ENCODE measurements around the gene TSPAN6. TPM values are rescaled to one million over a fixed set of nuclear protein-coding genes. Genes with fewer than 3 reads are reported as not detected.

The TSPAN6 gene
- total and polyA plus RNA-seq, 2 of the 13 experiments (the other 11 are each of a cell fraction or from before 2014, with no cell fraction given), result 78.9 to 133 TPM

- 0 out of 2 replicates have a peak, but pooled peaks have one; percentile 15 for TF ChIP-seq FOXP4 (CRISPR knock-in tag; IDR thresholded peaks at IDR 0.05)
- no peak for TF ChIP-seq ZNF17 (CRISPR knock-in tag; IDR thresholded peaks at IDR 0.05)
- TF ChIP-seq RXRB (CRISPR knock-in tag; IDR thresholded peaks at IDR 0.05; ENCODE audit: borderline replicate concordance), result 0 out of 2 replicates have a peak, but pooled peaks have one; percentile 13
- peak; percentile 85 for TF ChIP-seq HNF4A (CRISPR knock-in tag; IDR thresholded peaks at IDR 0.05)
- 0 out of 2 replicates have a peak, but pooled peaks have one; percentile 13 for TF ChIP-seq SALL1 (CRISPR knock-in tag; IDR thresholded peaks at IDR 0.05)
- no peak for TF ChIP-seq ZNF446 (CRISPR knock-in tag; IDR thresholded peaks at IDR 0.05)
- no peak for TF ChIP-seq ZNF766 (CRISPR knock-in tag; IDR thresholded peaks at IDR 0.05; ENCODE audit: borderline replicate concordance)
- no peak for TF ChIP-seq NBN (conservative IDR thresholded peaks at IDR 0.05)
- peak in 1 of 2 experiments; percentile 17; a peak in 1 of 4 replicates for TF ChIP-seq EP300 (IDR thresholded peaks at IDR 0.05; ENCODE audit: low read depth in 2 of 2, low read length in 2 of 2)
- TF ChIP-seq EP300 (CRISPR knock-in tag; IDR thresholded peaks at IDR 0.05; ENCODE audit: borderline replicate concordance), result no peak
- no peak for TF ChIP-seq ZNF562 (CRISPR knock-in tag; IDR thresholded peaks at IDR 0.05; ENCODE audit: borderline replicate concordance)
- no peak for TF ChIP-seq MXD1 (CRISPR knock-in tag; IDR thresholded peaks at IDR 0.05)
- TF ChIP-seq ZNF468 (CRISPR knock-in tag; IDR thresholded peaks at IDR 0.05), result no peak
- TF ChIP-seq GATAD2A (CRISPR knock-in tag; IDR thresholded peaks at IDR 0.05), result peak; percentile 65; the same call in 1 of the 2 replicates
- TF ChIP-seq PAXIP1 (CRISPR knock-in tag; conservative IDR thresholded peaks at IDR 0.05), result peak; percentile 53
- TF ChIP-seq RBFOX2 (IDR thresholded peaks at IDR 0.05; ENCODE audit: low read depth, low read length), result peak; percentile 52
- TF ChIP-seq ASH2L (IDR thresholded peaks at IDR 0.05; ENCODE audit: insufficient read length, low read depth, low read length), result peak; percentile 24
- peak; percentile 58; the same call in 1 of the 2 replicates for TF ChIP-seq NCOA2 (CRISPR knock-in tag; IDR thresholded peaks at IDR 0.05)
- peak; percentile 62; the same call in 1 of the 2 replicates for TF ChIP-seq CEBPG (CRISPR knock-in tag; IDR thresholded peaks at IDR 0.05)
- peak; percentile 43 for TF ChIP-seq ARID5B (CRISPR knock-in tag; IDR thresholded peaks at IDR 0.05)
These were observed 12.1 kb upstream of the TSPAN6 start (continued) for GRCh38 chrX:100648458-100649417.

Data from HepG2 (cell line).